GM12878 (cell line): ENCODE data around the gene ANKRD17. TPM values are rescaled to one million over a fixed set of nuclear protein-coding genes. Genes with fewer than 3 reads are reported as not detected.

Source experiments
- ATAC-seq: fragments of 200-7000 bp; cut with Tn5 transposase; 3 replicates; pipeline ENCODE4 v1.9.1; 2020; ENCODE audit warnings: mild to moderate bottlenecking, moderate library complexity
- BruUV-seq: library from RNA; stranded (reverse); fragments of 400-500 nt; replicated peaks from 2 replicates; lab custom pipeline; 2021; lab: Mats Ljungman, UMichigan
- CTCF ChIA-PET: fragments of 300-600 bp; sonication (Branson Sonifier 250); formaldehyde crosslinking; extraction: SDS; loops from one replicate; lab custom pipeline; 2021; ENCODE audit warnings: inconsistent platforms; lab: Yijun Ruan, JAX
- POLR2A ChIA-PET: fragments of 350-600 bp; formaldehyde crosslinking; extraction: SDS; loops from one replicate; lab custom pipeline; 2021; ENCODE audit warnings: inconsistent platforms; lab: Charles Lee
- RAD21 ChIA-PET: fragments of 300-600 bp; sonication (Branson Sonifier 250); formaldehyde crosslinking; loops from one replicate; lab custom pipeline; 2023; ENCODE audit warnings: antibody characterized with exemption; ENCODE audit not compliant: unreplicated experiment; lab: Charles Lee
- SMC1A ChIA-PET: fragments of 300-600 bp; sonication (Branson Sonifier 250); formaldehyde crosslinking; loops from one replicate; lab custom pipeline; 2023; ENCODE audit not compliant: unreplicated experiment, uncharacterized antibody; lab: Charles Lee
- DNase-seq: peaks from one replicate; pipeline ENCODE4 v3.0.0-alpha.2; 2011; ENCODE audit warnings: low read depth, low spot score
- FAIRE-seq: peaks from 3 replicates; lab custom pipeline; 2011; peaks lifted over from hg19 to GRCh38; lab: Jason Lieb, UNC
- H2AFZ ChIP-seq: 2 replicates; pipeline ENCODE4 v1.6.0; 2011; ENCODE audit warnings: low read depth, low read length, control low read depth; ENCODE audit not compliant: control insufficient read depth
- H3K27ac ChIP-seq: 2 replicates; pipeline ENCODE4 v1.5.1; 2011; ENCODE audit warnings: control low read depth; ENCODE audit not compliant: control insufficient read depth, insufficient read depth
- H3K27me3 ChIP-seq, 2 experiments: replicated peaks in 1 of 2; 2 replicates each; pipeline versions ENCODE4 v1.6.0 to v1.6.1; 2011; ENCODE audit warnings: low read length in 1 of 2; ENCODE audit not compliant: control insufficient read depth in 2 of 2, insufficient read depth in 2 of 2
- H3K36me3 ChIP-seq, 2 experiments: 2 replicates each; pipeline ENCODE4 v1.5.1; 2011; ENCODE audit warnings: low read length in 1 of 2; ENCODE audit not compliant: control insufficient read depth in 2 of 2, insufficient read depth in 2 of 2
- H3K4me1 ChIP-seq: 2 replicates; pipeline ENCODE4 v1.6.1; 2011; ENCODE audit warnings: mild to moderate bottlenecking, low read length, moderate library complexity, mixed read lengths; ENCODE audit not compliant: control insufficient read depth, insufficient read depth
- H3K4me2 ChIP-seq: 2 replicates; pipeline ENCODE4 v1.6.0; 2011; ENCODE audit warnings: control low read depth; ENCODE audit not compliant: control insufficient read depth, insufficient read depth
- H3K4me3 ChIP-seq: fragments of 200-600 bp; sonication (generic); 2 replicates; pipeline ENCODE4 v1.5.1; 2016
- H3K79me2 ChIP-seq: 2 replicates; pipeline ENCODE4 v1.6.0; 2011; ENCODE audit warnings: low read length; ENCODE audit not compliant: control insufficient read depth, insufficient read depth
- H3K9ac ChIP-seq: 2 replicates; pipeline ENCODE4 v1.8.0; 2011; ENCODE audit warnings: low read length, control low read depth, mixed read lengths; ENCODE audit not compliant: control insufficient read depth, insufficient read depth
- H3K9me3 ChIP-seq: replicated peaks from 3 replicates; pipeline ENCODE4 v1.5.1; 2011; ENCODE audit warnings: mild to moderate bottlenecking, low read length; ENCODE audit not compliant: control insufficient read depth, insufficient read depth
- H4K20me1 ChIP-seq: 2 replicates; pipeline ENCODE4 v1.6.0; 2011; ENCODE audit not compliant: control insufficient read depth, insufficient read depth
- ATF3 ChIP-seq: IDR thresholded peaks from 2 replicates; pipeline ENCODE4 v1.6.1; 2011; ENCODE audit warnings: low read depth, mild to moderate bottlenecking, low read length, moderate library complexity, borderline replicate concordance; ENCODE audit errors: extremely low read depth
- BCL11A ChIP-seq: IDR thresholded peaks from 2 replicates; pipeline ENCODE4 v1.6.1; 2011; ENCODE audit warnings: low read depth, low read length
- BCL3 ChIP-seq: IDR thresholded peaks from 2 replicates; pipeline ENCODE4 v1.6.1; 2011; ENCODE audit warnings: borderline replicate concordance, low read depth, mild to moderate bottlenecking, moderate library complexity, low read length; ENCODE audit not compliant: insufficient read depth, poor library complexity, severe bottlenecking
- CTCF ChIP-seq, 3 experiments: IDR thresholded peaks in 2 of 3; conservative IDR thresholded peaks in 1 of 3; 2 replicates each; pipeline ENCODE4 v1.5.1; 2011; ENCODE audit warnings: low read depth in 3 of 3, low read length in 3 of 3, mild to moderate bottlenecking in 3 of 3, control low read depth in 2 of 3, moderate library complexity in 2 of 3, inconsistent platforms in 1 of 3, mixed read lengths in 1 of 3; ENCODE audit not compliant: control insufficient read depth in 2 of 3, insufficient read depth in 1 of 3; ENCODE audit errors: extremely low read depth in 1 of 3
- HSF1 ChIP-seq: fragments of 150-350 bp; IDR thresholded peaks from 2 replicates; pipeline ENCODE4 v1.6.1; 2014; ENCODE audit warnings: mild to moderate bottlenecking, low read depth, low read length
- MEF2A ChIP-seq: IDR thresholded peaks from 2 replicates; pipeline ENCODE4 v1.6.1; 2011; ENCODE audit warnings: low read depth, mild to moderate bottlenecking, low read length, moderate library complexity; ENCODE audit not compliant: insufficient read depth
- NRF1 ChIP-seq: conservative IDR thresholded peaks from 2 replicates; pipeline ENCODE4 v1.6.1; 2011; ENCODE audit warnings: mild to moderate bottlenecking, low read depth, low read length, improper control_type of control experiment
- RFX5 ChIP-seq: IDR thresholded peaks from 2 replicates; pipeline ENCODE4 v1.6.1; 2011; ENCODE audit warnings: low read depth, low read length, improper control_type of control experiment
- SPI1 ChIP-seq: IDR thresholded peaks from 2 replicates; pipeline ENCODE4 v1.6.1; 2011; ENCODE audit warnings: low read depth, mild to moderate bottlenecking, low read length, moderate library complexity, borderline replicate concordance; ENCODE audit not compliant: insufficient read depth
- WRNIP1 ChIP-seq: IDR thresholded peaks from 2 replicates; pipeline ENCODE4 v1.6.1; 2011; ENCODE audit warnings: low read depth, low read length, improper control_type of control experiment, borderline replicate concordance
- ZNF687 ChIP-seq: fragments of 450-650 bp; IDR thresholded peaks from 2 replicates; pipeline ENCODE4 v1.6.1; 2017; ENCODE audit warnings: mild to moderate bottlenecking, moderate library complexity
- WGBS: methylation state at CpG from one replicate; pipeline ENCODE4 v1.1.6; 2016; ENCODE audit warnings: low lambda C conversion rate; ENCODE audit not compliant: insufficient replicate concordance, insufficient coverage; ENCODE audit errors: missing lambda C conversion rate; 5-methylcytosine and 5-hydroxymethylcytosine counted together
- in situ Hi-C: fragments of 300-500 bp; cut with MboI; formaldehyde crosslinking; loops from 9 replicates; pipeline ENCODE4 v1.14.3; 2018; ENCODE audit warnings: mixed read lengths
- intact Hi-C: fragments of 100-400 bp; cut with micrococcal nuclease; formaldehyde crosslinking; loops from one replicate; pipeline ENCODE4 v1.14.2; 2022; ENCODE audit not compliant: unreplicated experiment
- polyA plus RNA-seq, 11 experiments: library from polyadenylated mRNA; depleted of rRNA in 4 of 11; unstranded in 6 of 11; stranded (reverse) in 5 of 11; fragments of >200 nt; fragmentation: Nextera tagmentation in 4 of 11; fragmentation: Illumina TruSeq in 1 of 11; extraction: Ambion mirVana in 4 of 11; extraction: Trizol in 1 of 11; gene quantifications; 1 replicate in 1 of 11; 2 replicates in 10 of 11; pipeline versions ENCODE4 v1.2.1 to v1.2.3, GENCODE V29; 2011 to 2016; ENCODE audit warnings: inconsistent platforms in 2 of 11, missing spikeins in 2 of 11, low read depth in 1 of 11
- total RNA-seq, 4 experiments: library from RNA; depleted of rRNA in 3 of 4; stranded (reverse); fragments of >200 nt in 3 of 4; fragmentation: Illumina TruSeq in 1 of 4; extraction: Trizol in 1 of 4; gene quantifications; 2 replicates each; pipeline versions ENCODE4 v1.2.1 to v1.2.3, GENCODE V29; 2013 to 2021

ANKRD17 gene
- total and polyA plus RNA-seq, 10 of the 15 experiments (the other 5 are each of a cell fraction or from before 2014, with no cell fraction given): 11.7 to 46.5 (median 32.6) TPM

- TF ChIP-seq HSF1 (no peak), BCL11A (no peak), NRF1 (no peak), SPI1 (no peak), RFX5 (no peak), WRNIP1 (no peak), CTCF (IDR thresholded peaks at IDR 0.05 in 2 of 3, conservative IDR thresholded peaks at IDR 0.05 in 1 of 3; ENCODE audit: control insufficient read depth in 2 of 3, extremely low read depth in 1 of 3, insufficient read depth in 1 of 3, low read depth in 3 of 3, low read length in 3 of 3) (no peak)
Measured at GRCh38 chr4:73137121-73137520, 121.5 kb downstream of the ANKRD17 start (continued).

GRCh38 chr4:73133784-73134183 is 124.8 kb downstream of the ANKRD17 start:
- ChIA-PET RAD21 (no interaction called here), CTCF (interaction anchor here (0.9 to 2.1 kb wide), 2 partner anchors 13 to 123 kb away, joined by 4 to 7 read pairs; no protein-coding TSS in a partner anchor), POLR2A (no interaction called here), SMC1A (interaction anchor here (1.3 to 2.0 kb wide), 2 partner anchors 15 to 106 kb away, joined by 3 to 5 read pairs; no protein-coding TSS in a partner anchor)
- Histone ChIP-seq H4K20me1 (no peaks in the 10 kb centered on the region; the same call in 1 of the 2 replicates), H3K4me3 (no peak overlapping the region), H2AFZ (no peak overlapping the region), H3K36me3 (peaks cover 0 to 7% of the 10 kb centered on the region in 2 experiments; a peak in 3 of 4 replicates), H3K79me2 (no peaks in the 10 kb centered on the region), H3K4me2 (no peak overlapping the region), H3K27ac (no peak overlapping the region), H3K9me3 (no peaks in the 10 kb centered on the region), H3K4me1 (no peaks in the 10 kb centered on the region), H3K9ac (no peak overlapping the region), H3K27me3 (no peaks in the 10 kb centered on the region)
- no TSS peak for BruUV-seq
- in situ Hi-C loops: no loop called here
- ATAC-seq (no peak), FAIRE-seq (no peak), DNase-seq (no peak)
- 100% methylated on average over 1 of the region's 1 CpG for WGBS
- intact Hi-C loops: no loop called here
- no peak for TF ChIP-seq ATF3
- no peak for TF ChIP-seq MEF2A
- no peak for TF ChIP-seq ZNF687
- no peak for TF ChIP-seq BCL3
